BE2C (cell line): ENCODE results near the gene PRG2.
"Not testable (repeated sequence)": the region's sequence is repeated elsewhere in the genome, so short reads cannot be mapped to it uniquely, and the experiment has no call there.

ENCODE experiments used
- DNase-seq: peaks from one replicate; pipeline ENCODE4 v3.0.0-alpha.2; 2020
- H3K27me3 ChIP-seq: fragments of 250-450 bp; sonication (Bioruptor Pico); 2 replicates; pipeline ENCODE4 v1.5.1; 2020; ENCODE audit warnings: mild to moderate bottlenecking
- H3K36me3 ChIP-seq: fragments of 250-450 bp; sonication (Bioruptor Pico); 2 replicates; pipeline ENCODE4 v1.5.1; 2020; ENCODE audit warnings: mild to moderate bottlenecking
- H3K4me1 ChIP-seq: fragments of 250-450 bp; sonication (Bioruptor Pico); 2 replicates; pipeline ENCODE4 v1.5.1; 2020
- H3K4me3 ChIP-seq: 2 replicates; pipeline ENCODE4 v1.5.1; 2011; ENCODE audit warnings: low read depth, low read length
- H3K9me3 ChIP-seq: fragments of 250-450 bp; sonication (Bioruptor Pico); 2 replicates; pipeline ENCODE4 v1.5.1; 2020
- TF ChIP-seq, protein P1 (sequence below): IDR thresholded peaks from 2 replicates; pipeline ENCODE4 v1.5.1; 2012; ENCODE audit warnings: mild to moderate bottlenecking, low read depth, low read length

PRG2 gene

DNA sequence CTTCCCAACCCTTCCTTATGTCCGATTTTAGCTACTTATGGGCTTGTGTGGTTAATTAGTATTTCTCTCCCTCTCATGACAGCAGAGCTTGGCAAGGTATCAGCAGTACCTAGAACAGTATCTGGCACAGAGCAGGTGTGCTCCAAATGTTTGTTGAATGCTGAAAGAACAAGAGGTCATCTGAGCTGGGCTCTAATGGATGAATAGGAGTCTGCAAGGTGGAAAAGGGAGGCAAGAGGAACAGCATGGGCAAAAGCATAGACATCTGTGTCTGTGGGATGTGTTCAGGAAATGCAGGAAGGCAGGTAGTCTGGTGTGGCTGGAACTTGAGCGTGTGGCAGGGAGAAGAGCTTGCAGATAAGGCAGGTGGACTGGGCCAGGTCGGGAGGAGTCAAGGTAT, 28.5 kb downstream of the PRG2 start:
- H3K27me3 ChIP-seq: no peaks in the 10 kb centered on the region
- DNase-seq: no peak
- H3K9me3 ChIP-seq: no peaks in the 10 kb centered on the region
- H3K36me3 ChIP-seq: no peaks in the 10 kb centered on the region
- H3K4me1 ChIP-seq: no peaks in the 10 kb centered on the region
- TF ChIP-seq, protein P1, sequence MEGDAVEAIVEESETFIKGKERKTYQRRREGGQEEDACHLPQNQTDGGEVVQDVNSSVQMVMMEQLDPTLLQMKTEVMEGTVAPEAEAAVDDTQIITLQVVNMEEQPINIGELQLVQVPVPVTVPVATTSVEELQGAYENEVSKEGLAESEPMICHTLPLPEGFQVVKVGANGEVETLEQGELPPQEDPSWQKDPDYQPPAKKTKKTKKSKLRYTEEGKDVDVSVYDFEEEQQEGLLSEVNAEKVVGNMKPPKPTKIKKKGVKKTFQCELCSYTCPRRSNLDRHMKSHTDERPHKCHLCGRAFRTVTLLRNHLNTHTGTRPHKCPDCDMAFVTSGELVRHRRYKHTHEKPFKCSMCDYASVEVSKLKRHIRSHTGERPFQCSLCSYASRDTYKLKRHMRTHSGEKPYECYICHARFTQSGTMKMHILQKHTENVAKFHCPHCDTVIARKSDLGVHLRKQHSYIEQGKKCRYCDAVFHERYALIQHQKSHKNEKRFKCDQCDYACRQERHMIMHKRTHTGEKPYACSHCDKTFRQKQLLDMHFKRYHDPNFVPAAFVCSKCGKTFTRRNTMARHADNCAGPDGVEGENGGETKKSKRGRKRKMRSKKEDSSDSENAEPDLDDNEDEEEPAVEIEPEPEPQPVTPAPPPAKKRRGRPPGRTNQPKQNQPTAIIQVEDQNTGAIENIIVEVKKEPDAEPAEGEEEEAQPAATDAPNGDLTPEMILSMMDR: no peak
- no peak overlapping the region for H3K4me3 ChIP-seq

GRCh38 chr11:57361420-57361819, 29.0 kb downstream of the PRG2 start:
- H3K9me3 ChIP-seq, DNase-seq, H3K4me1 ChIP-seq, H3K27me3 ChIP-seq, H3K4me3 ChIP-seq, H3K36me3 ChIP-seq: not testable (repeated sequence)

- H3K4me1 ChIP-seq: no peaks in the 10 kb centered on the region
- no peaks in the 10 kb centered on the region for H3K9me3 ChIP-seq
- no peaks in the 10 kb centered on the region for H3K36me3 ChIP-seq
- H3K4me3 ChIP-seq: no peak overlapping the region
- no peaks in the 10 kb centered on the region for H3K27me3 ChIP-seq
- TF ChIP-seq, protein P1: no peak
- DNase-seq: no peak
Observed at GRCh38 chr11:57360991-57361390, 29.5 kb downstream of the PRG2 start.

DNA sequence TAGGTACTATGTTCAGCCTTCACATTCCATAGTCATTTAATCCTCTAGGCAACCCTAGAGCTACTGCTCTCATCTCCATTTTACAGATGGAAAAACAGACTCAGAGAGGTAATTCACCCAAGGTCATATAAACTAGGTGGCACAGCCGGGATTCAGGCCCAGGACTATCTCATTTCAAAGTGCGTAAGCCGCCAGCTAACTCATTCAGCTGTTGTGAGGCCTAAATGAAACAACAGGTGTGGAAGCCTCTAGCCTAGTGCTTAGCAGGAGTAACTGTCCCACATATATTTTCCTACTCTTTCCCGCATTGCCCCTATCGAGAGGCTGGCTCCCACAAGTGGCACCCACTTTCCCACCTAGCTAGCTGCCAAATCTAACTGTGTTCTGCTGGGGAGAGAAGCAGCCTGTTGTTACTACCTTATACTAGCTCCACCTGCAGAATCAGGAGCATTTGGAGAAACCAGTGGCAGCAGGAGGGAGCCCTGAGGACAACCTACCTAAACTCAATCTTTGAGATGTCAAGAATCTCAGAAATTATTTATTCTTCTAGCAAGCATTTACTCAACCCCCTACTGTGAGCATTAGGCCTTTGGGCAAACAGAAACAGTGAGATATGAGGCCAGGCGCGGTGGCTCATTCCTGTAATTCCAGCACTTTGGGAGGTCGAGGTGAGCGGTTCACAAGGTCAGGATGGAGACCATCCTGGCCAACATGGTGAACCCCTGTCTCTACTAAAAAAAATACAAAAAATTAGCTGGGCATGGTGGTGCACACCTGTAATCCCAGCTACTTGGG, 30.4 kb downstream of the PRG2 start:
- H3K4me3 ChIP-seq: no peak overlapping the region
- H3K36me3 ChIP-seq: no peaks in the 10 kb centered on the region
- DNase-seq: no peak
- TF ChIP-seq, protein P1: no peak
- no peaks in the 10 kb centered on the region for H3K9me3 ChIP-seq
- no peaks in the 10 kb centered on the region for H3K4me1 ChIP-seq
- H3K27me3 ChIP-seq: no peaks in the 10 kb centered on the region

GRCh38 chr11:57359396-57359795, 31.1 kb downstream of the PRG2 start:
- H3K36me3 ChIP-seq: no peaks in the 10 kb centered on the region
- H3K4me1 ChIP-seq: no peaks in the 10 kb centered on the region
- H3K4me3 ChIP-seq: no peak overlapping the region
- DNase-seq: no peak
- TF ChIP-seq, protein P1: no peak
- no peaks in the 10 kb centered on the region for H3K27me3 ChIP-seq
- H3K9me3 ChIP-seq: no peaks in the 10 kb centered on the region

DNA sequence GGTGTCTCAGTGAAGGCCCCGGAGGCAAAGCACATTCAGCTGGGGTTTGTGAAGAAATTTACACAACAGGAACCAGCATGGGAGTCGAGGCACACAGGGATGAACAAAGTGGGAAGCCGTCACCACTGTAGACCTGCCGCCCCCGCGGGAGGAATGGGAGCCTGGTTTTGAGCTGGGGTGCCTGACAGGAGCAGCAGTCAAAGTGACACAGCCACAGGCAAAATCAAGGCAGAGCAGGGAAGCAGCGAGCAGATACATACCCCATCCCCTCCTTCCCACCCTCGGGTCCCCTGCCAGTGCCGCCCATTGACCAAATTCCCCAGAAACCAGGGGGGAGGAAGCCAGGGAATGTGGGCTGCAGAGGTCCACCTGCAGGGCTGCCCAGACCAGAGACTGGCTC, 31.5 kb downstream of the PRG2 start:
- no peaks in the 10 kb centered on the region for H3K27me3 ChIP-seq
- DNase-seq: no peak
- TF ChIP-seq, protein P1: no peak
- H3K4me3 ChIP-seq: no peak overlapping the region
- H3K4me1 ChIP-seq: no peaks in the 10 kb centered on the region
- H3K36me3 ChIP-seq: no peaks in the 10 kb centered on the region
- H3K9me3 ChIP-seq: no peaks in the 10 kb centered on the region
